ENCODE measurements around the gene ZNF480. TPM values are rescaled to one million over a fixed set of nuclear protein-coding genes. Genes with fewer than 3 reads are reported as not detected.

Gene ZNF480
- total RNA-seq, 1 experiment from 2014 or later: 12.8 TPM

DNA sequence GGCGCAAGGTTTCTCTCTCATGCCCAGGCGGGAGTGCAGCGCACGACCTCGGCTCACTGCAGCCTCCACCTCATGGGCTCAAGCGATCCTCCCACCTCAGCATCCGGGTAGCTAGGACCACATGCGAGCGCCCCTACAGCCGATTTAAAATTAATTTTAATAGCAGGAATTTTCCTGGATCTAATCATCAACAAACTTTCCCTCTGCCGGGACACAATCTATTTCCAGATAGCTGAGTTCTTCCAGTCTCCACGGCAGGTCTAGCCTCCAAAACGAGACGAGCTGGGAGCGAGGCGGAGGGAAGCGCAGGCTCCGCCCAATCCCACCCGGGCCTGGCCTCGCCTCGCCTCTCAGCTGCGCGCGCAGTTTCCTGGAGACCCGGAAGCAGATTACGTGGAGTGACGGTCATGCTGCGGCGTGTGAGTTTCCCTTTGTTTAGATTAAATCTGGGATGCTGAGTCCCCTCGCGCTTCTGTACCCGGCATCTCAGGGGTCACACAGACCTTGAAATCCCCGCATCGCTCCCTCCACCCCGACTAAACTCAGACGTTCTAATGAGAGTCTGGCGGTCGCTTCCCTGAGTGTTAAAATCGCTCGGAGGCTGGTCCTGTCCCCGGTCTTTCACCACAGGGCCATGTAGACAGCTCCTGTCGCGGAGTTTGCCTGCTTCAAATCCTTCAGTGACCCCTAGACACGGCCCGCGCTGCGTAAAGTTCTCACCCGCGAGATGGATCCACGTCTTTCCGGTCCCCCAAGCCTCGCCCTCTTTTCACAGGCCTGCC lies 72.8 kb downstream of the ZNF480 start, which contains the start of gene ZNF880:
Gene ZNF880 (plus strand): TSS at position 365 of the 782 bp plus-strand sequence. CDS start 43 bp downstream, at position 408.
- H3K9me3 ChIP-seq (replicated peaks): peaks cover 20% of the 10 kb centered on the region; the same call in 1 of the 2 replicates
- DNase-seq (ENCODE audit: low read depth in 1 of 2, low spot score in 2 of 2): peak; percentile 68 to 79
- H3K27ac ChIP-seq: peak within 1 kb of the TSS; percentile 87
- H3K4me3 ChIP-seq: peak within 1 kb of the TSS; percentile 44
- H3K27me3 ChIP-seq (replicated peaks): no peaks in the 10 kb centered on the region
- no peaks in the 10 kb centered on the region for H3K36me3 ChIP-seq
- H3K4me1 ChIP-seq (replicated peaks): no peaks in the 10 kb centered on the region

DNA sequence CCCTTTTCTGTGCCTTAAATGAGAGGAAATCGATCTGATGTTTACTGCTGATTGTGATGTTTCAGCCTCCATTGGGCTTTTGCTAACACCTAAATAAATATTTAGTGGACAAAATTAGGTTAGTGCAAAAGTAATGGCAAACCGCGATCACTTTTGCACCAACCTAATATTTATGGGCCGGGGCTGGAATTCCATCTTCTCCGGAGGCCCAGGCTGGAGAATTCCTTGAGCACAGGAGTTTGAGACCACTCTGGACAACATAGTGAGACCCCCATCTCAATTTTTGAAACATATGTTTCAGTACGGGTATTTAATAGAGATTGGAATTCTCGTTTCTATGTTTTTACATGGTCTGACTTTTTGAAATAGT lies 73.4 kb downstream of the ZNF480 start:
- peaks cover 18% of the 10 kb centered on the region; the same call in 1 of the 2 replicates for H3K9me3 ChIP-seq (replicated peaks)
- H3K36me3 ChIP-seq: no peaks in the 10 kb centered on the region
- H3K4me1 ChIP-seq (replicated peaks): no peaks in the 10 kb centered on the region
- no peaks in the 10 kb centered on the region for H3K27me3 ChIP-seq (replicated peaks)
- DNase-seq (ENCODE audit: low read depth in 1 of 2, low spot score in 2 of 2): no peak
- H3K27ac ChIP-seq: peak overlapping the region; percentile 87
- peak overlapping the region; percentile 44 for H3K4me3 ChIP-seq

Other genes with a start within 250 kb of the ZNF480 start
- gene ZNF432, start 248.3 kb upstream of the ZNF480 start, total RNA-seq (2014; rRNA removed; shearing (Covaris generic)): 4.8 and 5.1 TPM in 2 replicates
- 7.6 and 13.6 TPM in 2 replicates for gene ZNF841, start 201.4 kb upstream of the ZNF480 start, total RNA-seq (2014; rRNA removed; shearing (Covaris generic))
- gene ZNF616, start 157.2 kb upstream of the ZNF480 start, total RNA-seq (2014; rRNA removed; shearing (Covaris generic)): 4.6 and 7.7 TPM in 2 replicates
- 4.3 and 5.9 TPM in 2 replicates for gene ZNF836, start 125.5 kb upstream of the ZNF480 start, total RNA-seq (2014; rRNA removed; shearing (Covaris generic))
- gene PPP2R1A, start 107.1 kb upstream of the ZNF480 start, total RNA-seq (2014; rRNA removed; shearing (Covaris generic)): 245 and 250 TPM in 2 replicates
- gene ZNF766, start 27.6 kb upstream of the ZNF480 start, total RNA-seq (2014; rRNA removed; shearing (Covaris generic)): 10.6 and 12.5 TPM in 2 replicates
- gene ZNF610, start 39.1 kb downstream of the ZNF480 start, total RNA-seq (2014; rRNA removed; shearing (Covaris generic)): 1.6 and 2.5 TPM in 2 replicates
- gene ZNF880, start 72.8 kb downstream of the ZNF480 start, total RNA-seq (2014; rRNA removed; shearing (Covaris generic)): 7.7 and 8.7 TPM in 2 replicates
- gene ZNF528, start 100.7 kb downstream of the ZNF480 start, total RNA-seq (2014; rRNA removed; shearing (Covaris generic)): 8.6 and 12.6 TPM in 2 replicates
- not detected in 2 replicates for gene ZNF534, start 132.0 kb downstream of the ZNF480 start, total RNA-seq (2014; rRNA removed; shearing (Covaris generic))
- gene ZNF578, start 156.4 kb downstream of the ZNF480 start, total RNA-seq (2014; rRNA removed; shearing (Covaris generic)): 0.58 TPM in 1 of 2 replicates, not detected in the other
- 5.9 and 12.8 TPM in 2 replicates for gene ZNF808, start 230.5 kb downstream of the ZNF480 start, total RNA-seq (2014; rRNA removed; shearing (Covaris generic))

All from SJSA1 (cell line).